H1 (cell line): ENCODE results near the gene SNRNP40. TPM values are rescaled to one million over a fixed set of nuclear protein-coding genes. Genes with fewer than 3 reads are reported as not detected.

Experiments used
- CTCF ChIA-PET: fragments of 300-600 bp; sonication (Branson Sonifier 250); formaldehyde crosslinking; loops from one replicate; lab custom pipeline; 2021; ENCODE audit not compliant: partially characterized antibody; lab: Charles Lee
- POLR2A ChIA-PET: fragments of 300-600 bp; sonication (Branson Sonifier 250); formaldehyde crosslinking; loops from one replicate; lab custom pipeline; 2021; ENCODE audit warnings: inconsistent platforms; ENCODE audit not compliant: partially characterized antibody; lab: Charles Lee
- DNase-seq, 2 experiments: peaks; one replicate each; pipeline versions ENCODE4 v3.0.0 to v3.0.0-alpha.2; 2010 to 2022; ENCODE audit warnings: low spot score in 2 of 2, low read depth in 1 of 2, mixed read lengths in 1 of 2
- FAIRE-seq: peaks from 2 replicates; lab custom pipeline; 2011; peaks lifted over from hg19 to GRCh38; lab: Jason Lieb, UNC
- H2AFZ ChIP-seq: 2 replicates; pipeline ENCODE4 v1.8.1; 2012; ENCODE audit warnings: low read length, inconsistent platforms
- H2AK5ac ChIP-seq: 2 replicates; pipeline ENCODE4 v1.6.1; 2013; ENCODE audit warnings: low read depth, low read length
- H2BK120ac ChIP-seq: replicated peaks from 2 replicates; pipeline ENCODE3; 2013; ENCODE audit warnings: low read depth, low read length, inconsistent platforms
- H2BK12ac ChIP-seq: 2 replicates; pipeline ENCODE4 v1.6.1; 2013; ENCODE audit warnings: low read depth, low read length
- H2BK15ac ChIP-seq: 2 replicates; pipeline ENCODE4 v1.6.1; 2013; ENCODE audit warnings: low read length
- H2BK20ac ChIP-seq: 2 replicates; pipeline ENCODE4 v1.6.1; 2013; ENCODE audit warnings: low read length
- H2BK5ac ChIP-seq: 2 replicates; pipeline ENCODE4 v1.6.1; 2013; ENCODE audit warnings: low read depth, low read length
- H3K14ac ChIP-seq: 2 replicates; pipeline ENCODE4 v1.6.1; 2013; ENCODE audit warnings: inconsistent platforms; ENCODE audit not compliant: insufficient read length
- H3K18ac ChIP-seq: 2 replicates; pipeline ENCODE4 v1.6.1; 2013; ENCODE audit warnings: low read length; ENCODE audit errors: extremely low read depth
- H3K23ac ChIP-seq: 2 replicates; pipeline ENCODE4 v1.6.1; 2013; ENCODE audit warnings: inconsistent platforms; ENCODE audit not compliant: insufficient read length
- H3K23me2 ChIP-seq: 2 replicates; pipeline ENCODE4 v1.6.1; 2013; ENCODE audit warnings: low read depth, low read length
- H3K27ac ChIP-seq: 2 replicates; pipeline ENCODE4 v1.6.1; 2011; ENCODE audit warnings: low read depth, low read length, inconsistent platforms
- H3K27me3 ChIP-seq, 4 experiments: replicated peaks in 1 of 4; 1 replicate in 1 of 4; 2 replicates in 3 of 4; pipeline versions ENCODE4 v1.6.1 to v1.8.1; 2011 to 2013; ENCODE audit warnings: low read length in 3 of 4, mild to moderate bottlenecking in 3 of 4, inconsistent platforms in 2 of 4, mixed read lengths in 2 of 4, moderate library complexity in 1 of 4; ENCODE audit not compliant: control insufficient read depth in 3 of 4, insufficient read depth in 3 of 4; ENCODE audit errors: extremely low read depth in 1 of 4
- H3K36me3 ChIP-seq, 4 experiments: 2 replicates each; pipeline versions ENCODE4 v1.6.1 to v1.8.1; 2011 to 2013; ENCODE audit warnings: mild to moderate bottlenecking in 4 of 4, low read length in 3 of 4, moderate library complexity in 2 of 4, control low read depth in 1 of 4, inconsistent platforms in 1 of 4; ENCODE audit not compliant: insufficient read depth in 4 of 4, control insufficient read depth in 2 of 4
- H3K4ac ChIP-seq: replicated peaks from 2 replicates; pipeline ENCODE3; 2013; ENCODE audit warnings: low read length, low read depth, mixed read lengths, inconsistent platforms; ENCODE audit not compliant: insufficient read length
- H3K4me1 ChIP-seq, 4 experiments: replicated peaks in 1 of 4; 1 replicate in 1 of 4; 2 replicates in 3 of 4; pipeline versions ENCODE4 v1.6.1 to v1.8.1; 2011 to 2013; ENCODE audit warnings: low read length in 3 of 4, inconsistent platforms in 2 of 4, mixed read lengths in 1 of 4; ENCODE audit not compliant: insufficient read depth in 4 of 4, control insufficient read depth in 3 of 4
- H3K4me2 ChIP-seq, 2 experiments: 2 replicates each; pipeline versions ENCODE4 v1.6.1 to v1.8.1; 2011 to 2013; ENCODE audit warnings: low read depth in 2 of 2, low read length in 2 of 2, control low read depth in 1 of 2, inconsistent platforms in 1 of 2, mild to moderate bottlenecking in 1 of 2; ENCODE audit not compliant: insufficient read depth in 1 of 2
- H3K4me3 ChIP-seq, 4 experiments: fragments of 200-600, 300-600 bp in 1 of 4; sonication (generic), shearing (Covaris generic), sonication (Bioruptor Twin) in 1 of 4; 2 replicates each; pipeline versions ENCODE4 v1.5.1 to v1.8.1; 2011 to 2016; ENCODE audit warnings: low read length in 4 of 4, low read depth in 3 of 4, control low read depth in 2 of 4, inconsistent platforms in 2 of 4, mild to moderate bottlenecking in 2 of 4, mixed read lengths in 1 of 4, moderate library complexity in 1 of 4; ENCODE audit not compliant: insufficient read depth in 2 of 4; ENCODE audit errors: extremely low read depth in 1 of 4
- H3K56ac ChIP-seq: replicated peaks from 2 replicates; pipeline ENCODE3; 2013; ENCODE audit warnings: low read depth, mild to moderate bottlenecking, mixed read lengths, low read length, inconsistent platforms; ENCODE audit not compliant: insufficient read length
- H3K79me1 ChIP-seq: 2 replicates; pipeline ENCODE4 v1.6.1; 2013; ENCODE audit warnings: low read depth, low read length, control low read depth
- H3K79me2 ChIP-seq, 2 experiments: 2 replicates each; pipeline versions ENCODE4 v1.6.1 to v1.8.1; 2012 to 2013; ENCODE audit warnings: low read length in 2 of 2, mild to moderate bottlenecking in 2 of 2, inconsistent platforms in 1 of 2; ENCODE audit not compliant: insufficient read depth in 2 of 2, control insufficient read depth in 1 of 2
- H3K9ac ChIP-seq, 4 experiments: replicated peaks in 1 of 4; 1 replicate in 1 of 4; 2 replicates in 3 of 4; pipeline versions ENCODE4 v1.6.1 to v1.8.1; 2011 to 2013; ENCODE audit warnings: low read depth in 3 of 4, low read length in 3 of 4, control low read depth in 2 of 4, mild to moderate bottlenecking in 2 of 4, moderate library complexity in 2 of 4, inconsistent platforms in 1 of 4; ENCODE audit errors: extremely low read depth in 1 of 4
- H3K9me3 ChIP-seq, 2 experiments: 2 replicates each; pipeline versions ENCODE4 v1.6.1 to v1.8.1; 2012 to 2013; ENCODE audit warnings: mild to moderate bottlenecking in 2 of 2, moderate library complexity in 2 of 2, control low read depth in 1 of 2, inconsistent platforms in 1 of 2, low read depth in 1 of 2, low read length in 1 of 2, mixed read lengths in 1 of 2; ENCODE audit not compliant: insufficient read depth in 2 of 2
- H4K20me1 ChIP-seq, 2 experiments: replicated peaks in 1 of 2; 2 replicates each; pipeline versions ENCODE3 to v1.8.1; 2011 to 2013; ENCODE audit warnings: inconsistent platforms in 2 of 2, low read length in 2 of 2, mild to moderate bottlenecking in 1 of 2; ENCODE audit not compliant: insufficient read depth in 2 of 2, control insufficient read depth in 1 of 2
- H4K5ac ChIP-seq: 2 replicates; pipeline ENCODE4 v1.6.1; 2013; ENCODE audit warnings: low read length, low read depth, mixed read lengths, inconsistent platforms; ENCODE audit not compliant: insufficient read length
- H4K8ac ChIP-seq: 2 replicates; pipeline ENCODE4 v1.8.0; 2013; ENCODE audit warnings: mild to moderate bottlenecking, moderate library complexity, low read length, inconsistent platforms; ENCODE audit not compliant: insufficient read depth; ENCODE audit errors: extremely low read depth
- H4K91ac ChIP-seq: replicated peaks from 2 replicates; pipeline ENCODE3; 2013; ENCODE audit warnings: low read length, mixed read lengths, inconsistent platforms; ENCODE audit not compliant: insufficient read length
- BACH1 ChIP-seq: IDR thresholded peaks from 2 replicates; pipeline ENCODE4 v1.6.1; 2012; ENCODE audit warnings: low read length, improper control_type of control experiment
- CHD1 ChIP-seq: IDR thresholded peaks from 2 replicates; pipeline ENCODE4 v1.6.1; 2012; ENCODE audit warnings: low read depth, low read length, improper control_type of control experiment
- EP300 ChIP-seq, 2 experiments: IDR thresholded peaks; 1 replicate in 1 of 2; 2 replicates in 1 of 2; pipeline ENCODE4 v1.6.1; 2011 to 2012; ENCODE audit warnings: low read depth in 2 of 2, low read length in 2 of 2, mild to moderate bottlenecking in 2 of 2, borderline replicate concordance in 1 of 2, inconsistent platforms in 1 of 2, moderate library complexity in 1 of 2
- HDAC2 ChIP-seq, 2 experiments: fragments of 300-600 bp in 1 of 2; sonication (generic) in 1 of 2; IDR thresholded peaks; 2 replicates each; pipeline ENCODE4 v1.6.1; 2011 to 2012; ENCODE audit warnings: low read depth in 2 of 2, low read length in 2 of 2, mild to moderate bottlenecking in 2 of 2, moderate library complexity in 2 of 2, borderline replicate concordance in 1 of 2, inconsistent platforms in 1 of 2
- JUND ChIP-seq: IDR thresholded peaks from 2 replicates; pipeline ENCODE4 v1.6.1; 2011; ENCODE audit warnings: mild to moderate bottlenecking, improper control_type of control experiment, low read length
- KDM4A ChIP-seq: IDR thresholded peaks from one replicate; pipeline ENCODE4 v1.7.1; 2012; ENCODE audit warnings: low read depth, mild to moderate bottlenecking, moderate library complexity, low read length, inconsistent platforms; ENCODE audit not compliant: severe bottlenecking
- MAX ChIP-seq: IDR thresholded peaks from 2 replicates; pipeline ENCODE4 v1.6.1; 2012; ENCODE audit warnings: inconsistent platforms
- POU5F1 ChIP-seq: IDR thresholded peaks from 2 replicates; pipeline ENCODE4 v1.6.1; 2011; ENCODE audit warnings: low read depth, mild to moderate bottlenecking, low read length, moderate library complexity
- RFX5 ChIP-seq: IDR thresholded peaks from 2 replicates; pipeline ENCODE4 v1.6.1; 2011; ENCODE audit warnings: low read depth, low read length, improper control_type of control experiment, borderline replicate concordance
- SIRT6 ChIP-seq: IDR thresholded peaks from one replicate; pipeline ENCODE4 v1.7.1; 2012; ENCODE audit warnings: low read length, inconsistent platforms
- TAF1 ChIP-seq: IDR thresholded peaks from 2 replicates; pipeline ENCODE4 v1.6.1; 2011; ENCODE audit warnings: mild to moderate bottlenecking, low read depth, low read length
- WGBS, 2 experiments: shearing (Covaris generic) in 1 of 2; methylation state at CpG; one replicate each; pipeline versions ENCODE4 v1.1.6 to v1.1.7; 2013 to 2015; ENCODE audit warnings: low lambda C conversion rate in 2 of 2, mixed read lengths in 2 of 2, inconsistent platforms in 1 of 2, low coverage in 1 of 2, missing lambda C conversion rate in 1 of 2; ENCODE audit not compliant: insufficient replicate concordance in 2 of 2, insufficient coverage in 1 of 2, insufficient read length in 1 of 2; ENCODE audit errors: extremely low coverage in 1 of 2, missing lambda C conversion rate in 1 of 2; 5-methylcytosine and 5-hydroxymethylcytosine counted together
- polyA plus RNA-seq, 7 experiments: library from polyadenylated mRNA; depleted of rRNA in 3 of 7; stranded (reverse) in 5 of 7; unstranded in 2 of 7; fragments of >200 nt in 5 of 7; fragments of 200-250 nt in 2 of 7; gene quantifications; 1 replicate in 5 of 7; 2 replicates in 1 of 7; 4 replicates in 1 of 7; pipeline versions ENCODE4 v1.2.1 to v1.2.3, GENCODE V29; 2011 to 2013; ENCODE audit warnings: missing spikeins in 2 of 7, mixed read lengths in 2 of 7
- total RNA-seq: library from RNA; stranded (reverse); fragmentation: NEBNext Ultra II Directional; extraction: Animal tissue kit (Norgen Biotek cat#: 25700); gene quantifications from 2 replicates; pipeline ENCODE4 v1.2.1, GENCODE V29; 2021

SNRNP40 gene
- total and polyA plus RNA-seq, 2 of the 8 experiments (the other 6 are each of a cell fraction or from before 2014, with no cell fraction given): 97.4 to 113 TPM

- Histone ChIP-seq H3K9me3 (no peaks in the 10 kb centered on the region), H3K23me2 (no peaks in the 10 kb centered on the region)
- TF ChIP-seq HDAC2 (IDR thresholded peaks at IDR 0.05; ENCODE audit: borderline replicate concordance in 1 of 2, low read depth in 2 of 2, low read length in 2 of 2): no peak
- TF ChIP-seq BACH1: no peak
- no peak for TF ChIP-seq POU5F1
- TF ChIP-seq MAX: no peak
- no peak for TF ChIP-seq KDM4A
- TF ChIP-seq TAF1: no peak
- no peak for TF ChIP-seq SIRT6
- TF ChIP-seq EP300 (IDR thresholded peaks at IDR 0.05; ENCODE audit: borderline replicate concordance in 1 of 2, low read depth in 2 of 2, low read length in 2 of 2): no peak
- no peak for TF ChIP-seq CHD1
- no peak for TF ChIP-seq RFX5
- no peak for TF ChIP-seq JUND
- TF ChIP-seq, all 59 proteins: peak for 0
- Histone ChIP-seq H3K79me1 (no peaks in the 10 kb centered on the region), H2AFZ (no peak overlapping the region), H3K36me3 (no peaks in the 10 kb centered on the region), H3K27ac (no peak overlapping the region), H2BK120ac (no peak overlapping the region), H4K91ac (no peak overlapping the region), H3K56ac (no peak overlapping the region), H2BK15ac (no peak overlapping the region), H2BK5ac (no peak overlapping the region), H3K4me1 (no peaks in the 10 kb centered on the region), H3K4me3 (no peak overlapping the region), H4K20me1 (no peaks in the 10 kb centered on the region), H3K79me2 (no peaks in the 10 kb centered on the region), H3K18ac (no peak overlapping the region), H4K5ac (no peak overlapping the region), H4K8ac (no peak overlapping the region), H3K4ac (no peak overlapping the region), H2AK5ac (no peak overlapping the region), H3K23ac (no peak overlapping the region), H3K9ac (no peak overlapping the region), H3K27me3 (no peaks in the 10 kb centered on the region), H3K4me2 (no peak overlapping the region), H3K14ac (no peak overlapping the region), H2BK20ac (no peak overlapping the region), H2BK12ac (no peak overlapping the region)
- 96% methylated on average over 3 of the region's 3 CpGs; no CpG with 5 or more reads in 1 of the 2 experiments for WGBS, 2 experiments
- POLR2A ChIA-PET: no interaction called here
- no peak for DNase-seq
- no peak for FAIRE-seq
- CTCF ChIA-PET: interaction anchor here (1.4 to 3.4 kb wide), 3 partner anchors 17 to 66 kb away, joined by 3 to 22 read pairs (median 7); no protein-coding TSS in a partner anchor
Observed at GRCh38 chr1:31249854-31250253, 46.7 kb downstream of the SNRNP40 start.
